GM12878 (cell line): ENCODE data around the gene METTL17. TPM values are rescaled to one million over a fixed set of nuclear protein-coding genes. Genes with fewer than 3 reads are reported as not detected.

Source experiments
- ATF3 ChIP-seq: IDR thresholded peaks from 2 replicates; pipeline ENCODE4 v1.6.1; 2011; ENCODE audit warnings: low read depth, mild to moderate bottlenecking, low read length, moderate library complexity, borderline replicate concordance; ENCODE audit errors: extremely low read depth
- BCLAF1 ChIP-seq: fragments of 450-650 bp; IDR thresholded peaks from 2 replicates; pipeline ENCODE4 v1.6.1; 2017; ENCODE audit warnings: antibody characterized with exemption, mild to moderate bottlenecking, moderate library complexity
- CTCF ChIP-seq, 3 experiments: IDR thresholded peaks in 2 of 3; conservative IDR thresholded peaks in 1 of 3; 2 replicates each; pipeline ENCODE4 v1.5.1; 2011; ENCODE audit warnings: low read depth in 3 of 3, low read length in 3 of 3, mild to moderate bottlenecking in 3 of 3, control low read depth in 2 of 3, moderate library complexity in 2 of 3, inconsistent platforms in 1 of 3, mixed read lengths in 1 of 3; ENCODE audit not compliant: control insufficient read depth in 2 of 3, insufficient read depth in 1 of 3; ENCODE audit errors: extremely low read depth in 1 of 3
- RAD51 ChIP-seq: fragments of 450-650 bp; IDR thresholded peaks from 2 replicates; pipeline ENCODE4 v1.6.1; 2016; ENCODE audit warnings: moderate library complexity, mild to moderate bottlenecking, inconsistent platforms
- RB1 ChIP-seq: fragments of 450-650 bp; formaldehyde crosslinking; IDR thresholded peaks from 2 replicates; pipeline ENCODE4 v1.6.1; 2017; ENCODE audit warnings: mild to moderate bottlenecking, borderline replicate concordance
- RUNX3 ChIP-seq: IDR thresholded peaks from 2 replicates; pipeline ENCODE4 v1.6.1; 2012; ENCODE audit warnings: low read length, inconsistent platforms
- TCF3 ChIP-seq: IDR thresholded peaks from 2 replicates; pipeline ENCODE4 v1.6.1; 2012; ENCODE audit warnings: low read depth, mild to moderate bottlenecking, low read length, borderline replicate concordance; ENCODE audit not compliant: insufficient read depth
- polyA plus RNA-seq, 11 experiments: library from polyadenylated mRNA; depleted of rRNA in 4 of 11; unstranded in 6 of 11; stranded (reverse) in 5 of 11; fragments of >200 nt; fragmentation: Nextera tagmentation in 4 of 11; fragmentation: Illumina TruSeq in 1 of 11; extraction: Ambion mirVana in 4 of 11; extraction: Trizol in 1 of 11; gene quantifications; 1 replicate in 1 of 11; 2 replicates in 10 of 11; pipeline versions ENCODE4 v1.2.1 to v1.2.3, GENCODE V29; 2011 to 2016; ENCODE audit warnings: inconsistent platforms in 2 of 11, missing spikeins in 2 of 11, low read depth in 1 of 11
- total RNA-seq, 4 experiments: library from RNA; depleted of rRNA in 3 of 4; stranded (reverse); fragments of >200 nt in 3 of 4; fragmentation: Illumina TruSeq in 1 of 4; extraction: Trizol in 1 of 4; gene quantifications; 2 replicates each; pipeline versions ENCODE4 v1.2.1 to v1.2.3, GENCODE V29; 2013 to 2021

The METTL17 gene
- total and polyA plus RNA-seq, 10 of the 15 experiments (the other 5 are each of a cell fraction or from before 2014, with no cell fraction given), result 70.4 to 130 (median 97.5) TPM

DNA sequence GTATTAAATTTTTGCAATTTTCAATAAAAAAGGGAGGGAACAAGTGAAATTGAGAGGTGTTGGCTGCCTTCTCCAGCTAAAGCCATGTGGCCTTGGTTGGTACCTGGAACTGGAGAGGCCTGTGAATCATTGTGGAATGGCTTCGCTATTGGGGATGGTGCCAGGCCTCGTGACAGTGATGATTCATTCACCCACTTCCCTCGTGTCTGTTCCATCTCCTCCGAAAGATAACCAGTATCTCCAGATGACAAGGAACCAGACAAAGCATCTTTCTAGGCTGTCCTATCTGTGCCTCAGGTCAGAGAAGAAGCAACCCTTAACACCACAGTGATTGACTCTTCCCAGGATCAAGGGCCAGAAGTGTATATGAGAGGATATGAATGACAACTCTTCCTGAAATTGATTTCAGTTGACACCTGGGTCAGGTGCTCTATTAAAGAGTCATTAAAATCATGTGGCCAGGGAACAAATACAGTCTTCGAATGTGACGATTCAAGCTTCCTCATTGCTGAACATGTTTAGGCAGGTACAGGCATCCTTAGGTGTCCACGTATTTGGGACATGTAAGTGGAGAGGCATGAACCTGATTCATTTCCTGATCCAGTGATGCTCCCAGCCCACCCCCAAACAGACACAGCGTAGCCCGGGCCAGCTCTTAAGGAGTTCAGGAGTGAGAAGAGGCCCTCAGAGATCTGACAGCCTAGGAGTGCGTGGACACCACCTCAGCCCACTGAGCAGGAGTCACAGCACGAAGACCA lies 52.1 kb downstream of the METTL17 start, which contains the start of gene RNASE7 (continued):
- TF ChIP-seq BCLAF1 (no peak), ATF3 (no peak), RUNX3 (no peak), RB1 (no peak), TCF3 (no peak), CTCF (IDR thresholded peaks at IDR 0.05 in 2 of 3, conservative IDR thresholded peaks at IDR 0.05 in 1 of 3; ENCODE audit: control insufficient read depth in 2 of 3, extremely low read depth in 1 of 3, insufficient read depth in 1 of 3, low read depth in 3 of 3, low read length in 3 of 3) (no peak), RAD51 (no peak)
